GM12873 (cell line): ENCODE data around the gene LRRC56.

Experiments used
- TF ChIP-seq, protein P1 (sequence below): IDR thresholded peaks from 2 replicates; pipeline ENCODE4 v1.5.1; 2012; ENCODE audit warnings: low read depth, mild to moderate bottlenecking, moderate library complexity, low read length, control low read depth; ENCODE audit not compliant: insufficient read depth; ENCODE audit errors: missing control alignments

Gene LRRC56

DNA sequence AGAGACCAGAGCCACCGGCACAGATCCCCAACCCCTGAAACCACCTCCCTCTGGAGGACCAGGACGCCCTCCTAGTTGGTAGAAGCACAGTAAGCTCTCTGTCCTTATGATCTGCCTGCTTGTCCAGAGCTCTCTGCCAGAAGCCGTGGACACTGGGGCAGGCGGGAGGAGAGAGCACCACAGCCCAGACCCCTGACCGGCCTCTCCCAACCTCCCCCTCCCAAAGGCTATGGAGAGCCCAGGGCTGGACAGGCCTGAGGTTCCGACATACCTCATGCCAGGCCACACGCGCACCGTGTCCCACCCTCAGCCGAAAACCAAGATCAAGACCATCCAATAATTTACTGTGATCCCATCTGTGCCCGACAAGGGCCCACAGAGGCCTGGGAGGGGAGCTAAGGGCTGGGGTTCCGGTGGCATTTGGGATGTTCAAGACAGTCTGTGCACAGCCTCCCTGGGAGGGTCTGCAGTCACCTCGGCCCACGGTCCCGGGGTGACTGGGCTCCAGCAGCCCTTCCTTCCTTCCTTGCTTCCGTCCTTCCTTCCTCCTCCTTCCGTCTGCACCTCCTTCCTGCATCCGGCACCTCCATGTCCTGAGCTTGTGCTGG lies 5.3 kb upstream of the LRRC56 start:
- TF ChIP-seq, protein P1, sequence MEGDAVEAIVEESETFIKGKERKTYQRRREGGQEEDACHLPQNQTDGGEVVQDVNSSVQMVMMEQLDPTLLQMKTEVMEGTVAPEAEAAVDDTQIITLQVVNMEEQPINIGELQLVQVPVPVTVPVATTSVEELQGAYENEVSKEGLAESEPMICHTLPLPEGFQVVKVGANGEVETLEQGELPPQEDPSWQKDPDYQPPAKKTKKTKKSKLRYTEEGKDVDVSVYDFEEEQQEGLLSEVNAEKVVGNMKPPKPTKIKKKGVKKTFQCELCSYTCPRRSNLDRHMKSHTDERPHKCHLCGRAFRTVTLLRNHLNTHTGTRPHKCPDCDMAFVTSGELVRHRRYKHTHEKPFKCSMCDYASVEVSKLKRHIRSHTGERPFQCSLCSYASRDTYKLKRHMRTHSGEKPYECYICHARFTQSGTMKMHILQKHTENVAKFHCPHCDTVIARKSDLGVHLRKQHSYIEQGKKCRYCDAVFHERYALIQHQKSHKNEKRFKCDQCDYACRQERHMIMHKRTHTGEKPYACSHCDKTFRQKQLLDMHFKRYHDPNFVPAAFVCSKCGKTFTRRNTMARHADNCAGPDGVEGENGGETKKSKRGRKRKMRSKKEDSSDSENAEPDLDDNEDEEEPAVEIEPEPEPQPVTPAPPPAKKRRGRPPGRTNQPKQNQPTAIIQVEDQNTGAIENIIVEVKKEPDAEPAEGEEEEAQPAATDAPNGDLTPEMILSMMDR: no peak

DNA sequence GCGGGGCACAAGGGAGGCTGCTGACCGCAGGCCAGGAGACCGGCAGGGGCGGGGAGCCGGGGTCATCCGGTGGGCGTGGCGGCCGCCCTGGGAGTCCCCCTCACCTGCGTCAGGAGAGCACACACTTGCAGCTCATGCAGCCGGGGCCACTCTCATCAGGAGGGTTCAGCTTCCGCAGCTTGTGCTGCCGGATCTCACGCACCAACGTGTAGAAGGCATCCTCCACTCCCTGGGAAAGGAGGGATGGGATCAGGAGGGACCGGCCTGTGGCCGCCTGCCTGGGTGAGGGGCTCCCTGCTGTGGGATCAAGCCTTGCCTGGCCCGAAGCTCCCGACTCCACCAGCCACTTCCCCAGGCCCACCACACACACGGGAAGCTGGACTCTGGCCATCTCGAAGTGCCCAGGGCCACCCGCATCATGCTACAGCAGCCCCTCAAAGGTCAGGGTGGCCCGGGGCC lies 4.8 kb upstream of the LRRC56 start:
- TF ChIP-seq, protein P1: no peak

DNA sequence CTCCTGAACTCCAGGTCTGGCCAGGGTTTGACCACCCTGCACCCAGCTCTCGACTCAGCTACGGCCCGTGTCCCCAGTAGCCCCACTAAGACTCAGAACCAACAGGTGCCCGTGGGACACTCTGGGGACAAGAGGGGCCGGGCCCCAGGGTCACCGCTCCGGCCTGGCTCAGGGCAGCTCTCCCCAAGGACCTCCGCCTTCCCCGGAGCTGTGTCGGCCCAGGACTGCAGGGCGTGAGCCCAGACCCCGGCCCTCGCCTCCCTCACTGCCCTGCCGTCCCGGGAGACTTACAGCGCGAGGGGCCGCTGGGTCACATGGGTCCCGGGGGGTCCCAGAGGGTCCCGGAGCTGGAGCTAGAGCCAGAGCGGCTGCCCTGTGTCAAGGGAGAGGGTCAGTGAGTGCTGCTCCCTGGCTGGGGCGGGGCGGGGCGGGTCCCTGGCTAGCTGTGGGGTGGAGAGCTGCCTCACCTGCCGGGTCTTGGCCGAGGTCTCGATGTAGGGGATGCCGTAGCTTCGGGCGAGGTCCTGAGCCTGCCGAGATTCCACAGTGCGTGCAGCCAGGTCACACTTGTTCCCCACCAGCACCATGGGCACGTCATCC lies 4.2 kb upstream of the LRRC56 start:
- TF ChIP-seq, protein P1: no peak

DNA sequence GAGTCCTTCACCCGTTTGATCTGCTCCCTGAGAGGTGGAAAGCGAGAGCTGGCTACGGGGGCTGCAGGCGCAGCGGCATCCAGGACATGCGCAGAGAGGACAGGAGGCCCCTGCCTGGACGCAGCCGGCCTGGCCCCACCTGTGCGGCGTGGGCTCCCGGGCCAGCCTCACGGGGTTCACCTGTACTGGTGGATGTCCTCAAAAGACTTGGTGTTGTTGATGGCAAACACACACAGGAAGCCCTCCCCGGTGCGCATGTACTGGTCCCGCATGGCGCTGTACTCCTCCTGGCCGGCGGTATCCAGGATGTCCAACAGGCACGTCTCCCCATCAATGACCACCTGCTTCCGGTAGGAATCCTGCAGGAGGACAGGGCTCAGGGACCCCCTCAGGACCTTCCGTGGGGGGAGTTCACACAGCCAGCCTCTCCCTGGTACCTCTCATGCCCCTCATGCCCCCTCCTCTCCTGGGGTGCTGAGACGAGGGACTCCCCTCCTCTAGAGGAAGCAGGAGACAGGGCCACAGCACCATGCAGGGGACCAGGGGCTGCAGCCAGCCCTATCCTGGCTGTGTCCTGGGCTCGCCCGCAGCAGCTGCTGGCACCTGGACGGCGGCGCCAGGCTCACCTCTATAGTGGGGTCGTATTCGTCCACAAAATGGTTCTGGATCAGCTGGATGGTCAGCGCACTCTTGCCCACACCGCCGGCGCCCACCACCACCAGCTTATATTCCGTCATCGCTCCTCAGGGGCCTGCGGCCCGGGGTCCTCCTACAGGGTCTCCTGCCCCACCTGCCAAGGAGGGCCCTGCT lies 3.5 kb upstream of the LRRC56 start:
- TF ChIP-seq, protein P1: no peak

DNA sequence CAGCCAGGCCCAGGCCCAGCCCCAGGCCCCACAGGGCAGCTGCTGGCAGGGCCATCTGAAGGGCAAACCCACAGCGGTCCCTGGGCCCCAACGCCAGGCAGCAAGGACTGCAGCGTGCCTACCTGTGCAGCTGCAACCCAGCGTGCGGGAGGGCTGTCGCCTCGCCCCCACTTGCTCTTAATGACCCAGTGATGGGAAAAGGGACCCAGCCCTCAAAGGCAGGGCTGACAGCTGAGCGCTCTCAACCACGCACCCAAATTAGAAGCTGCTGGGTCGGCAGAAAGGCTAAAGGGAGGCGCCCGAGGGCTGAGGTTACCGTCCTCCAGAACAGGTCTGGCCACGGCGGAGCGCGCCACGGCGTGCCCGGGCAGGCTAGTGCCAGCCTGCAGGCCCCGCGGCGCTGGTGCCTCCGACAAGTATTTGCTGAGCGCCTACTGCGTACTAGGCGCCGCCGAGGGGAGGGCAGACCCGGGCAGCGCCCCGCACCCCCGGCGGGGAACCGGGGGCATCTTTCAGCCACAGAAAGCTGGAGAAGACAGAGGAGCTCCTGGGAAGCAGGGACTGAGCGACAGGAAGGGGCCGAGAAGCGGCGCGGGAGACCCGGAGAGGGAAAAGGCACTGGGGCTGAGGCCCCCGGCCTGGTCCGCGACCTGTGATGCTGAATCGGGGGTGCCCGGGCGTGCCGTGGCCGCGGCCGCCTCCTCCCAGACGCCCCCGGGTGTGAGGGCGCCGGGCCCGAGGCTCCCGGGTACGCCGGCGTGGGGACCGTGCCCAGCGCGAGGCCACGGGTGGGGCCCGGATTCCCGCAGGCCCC lies 2.7 kb upstream of the LRRC56 start:
- TF ChIP-seq, protein P1: no peak

DNA sequence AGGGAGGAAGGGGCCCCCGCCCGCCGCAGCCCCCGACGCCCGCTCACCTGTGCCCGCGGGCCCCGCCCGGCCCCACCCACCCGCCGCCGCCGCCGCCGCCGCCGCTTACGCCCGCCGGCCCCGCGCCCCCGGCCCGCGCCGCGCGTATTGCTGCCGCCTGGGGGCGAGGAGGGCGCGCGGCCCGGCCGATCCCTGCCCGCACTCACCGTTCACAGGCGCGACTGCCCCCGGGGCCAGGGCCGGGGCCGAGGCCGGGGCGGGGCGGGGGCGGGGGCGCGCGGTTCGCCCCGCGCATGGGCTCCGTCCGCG lies 2.2 kb upstream of the LRRC56 start:
- TF ChIP-seq, protein P1: no peak
